Activated CD4-positive, alpha-beta T cell treated with anti-CD3 and anti-CD28 coated beads for 48 hours (primary cell): ENCODE measurements around the gene DMRTA1.
A peak's percentile ranks its signal among the peaks of the same experiment; 100 is the strongest.
"Not testable (repeated sequence)": the region's sequence is repeated elsewhere in the genome, so short reads cannot be mapped to it uniquely, and the experiment has no call there.

ENCODE experiments used
- DNase-seq: peaks from one replicate; pipeline ENCODE4 v3.0.0-alpha.2; 2020

The DMRTA1 gene, protein sequence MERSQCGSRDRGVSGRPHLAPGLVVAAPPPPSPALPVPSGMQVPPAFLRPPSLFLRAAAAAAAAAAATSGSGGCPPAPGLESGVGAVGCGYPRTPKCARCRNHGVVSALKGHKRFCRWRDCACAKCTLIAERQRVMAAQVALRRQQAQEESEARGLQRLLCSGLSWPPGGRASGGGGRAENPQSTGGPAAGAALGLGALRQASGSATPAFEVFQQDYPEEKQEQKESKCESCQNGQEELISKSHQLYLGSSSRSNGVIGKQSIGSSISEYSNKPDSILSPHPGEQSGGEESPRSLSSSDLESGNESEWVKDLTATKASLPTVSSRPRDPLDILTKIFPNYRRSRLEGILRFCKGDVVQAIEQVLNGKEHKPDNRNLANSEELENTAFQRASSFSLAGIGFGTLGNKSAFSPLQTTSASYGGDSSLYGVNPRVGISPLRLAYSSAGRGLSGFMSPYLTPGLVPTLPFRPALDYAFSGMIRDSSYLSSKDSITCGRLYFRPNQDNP

GRCh38 chr9:22446589-22446949 lies at the start of gene DMRTA1:
TSS of gene DMRTA1 (plus strand) at chr9:22446824. CDS start at chr9:22447066, 242 bp downstream.
- DNase-seq: peak; percentile 18

DNA sequence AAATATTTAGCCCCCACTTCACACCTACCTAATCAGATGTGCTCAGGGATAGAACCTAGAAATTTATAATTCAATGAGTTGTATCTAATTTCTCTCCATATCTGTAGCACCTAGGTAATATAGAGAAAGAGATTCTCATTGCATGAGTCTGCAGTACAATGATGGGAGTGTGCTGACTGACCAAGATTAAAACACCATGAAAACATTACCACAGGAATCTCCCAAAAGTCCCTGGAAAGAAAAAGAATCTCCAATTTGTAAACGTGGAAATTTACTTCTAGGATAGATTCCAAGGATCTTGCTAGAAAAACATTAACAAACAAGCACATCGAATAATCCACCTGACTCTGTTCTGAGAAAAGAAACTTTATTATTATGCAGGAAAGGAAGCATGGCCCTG lies 45.0 kb upstream of the DMRTA1 start:
- DNase-seq: no peak

GRCh38 chr9:22405869-22406659 lies 40.6 kb upstream of the DMRTA1 start:
- DNase-seq: no peak

DNA sequence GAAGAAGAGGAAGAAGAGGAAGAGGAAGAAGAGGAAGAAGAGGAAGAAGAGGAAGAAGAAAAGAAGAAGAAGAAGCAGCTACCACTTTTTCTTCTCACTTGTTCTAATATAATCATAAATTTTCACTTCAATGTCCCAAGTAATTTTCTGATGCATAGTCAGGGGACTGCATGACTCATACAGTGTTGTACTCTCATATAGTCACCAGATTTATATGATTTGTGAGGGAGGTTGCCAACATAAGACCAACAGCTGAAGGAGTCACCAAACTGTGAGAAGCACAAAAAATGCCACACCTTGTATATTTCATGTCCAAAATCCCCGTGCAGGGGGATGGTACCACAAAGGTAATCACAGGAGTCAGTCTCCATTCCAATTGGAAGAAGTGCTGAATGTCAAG lies 32.7 kb upstream of the DMRTA1 start:
- DNase-seq: no peak

GRCh38 chr9:22415941-22416691 lies 30.5 kb upstream of the DMRTA1 start:
- DNase-seq: no peak

GRCh38 chr9:22416692-22417060 lies 29.9 kb upstream of the DMRTA1 start:
- no peak for DNase-seq

GRCh38 chr9:22423566-22423965 lies 23.1 kb upstream of the DMRTA1 start:
- DNase-seq: no peak

DNA sequence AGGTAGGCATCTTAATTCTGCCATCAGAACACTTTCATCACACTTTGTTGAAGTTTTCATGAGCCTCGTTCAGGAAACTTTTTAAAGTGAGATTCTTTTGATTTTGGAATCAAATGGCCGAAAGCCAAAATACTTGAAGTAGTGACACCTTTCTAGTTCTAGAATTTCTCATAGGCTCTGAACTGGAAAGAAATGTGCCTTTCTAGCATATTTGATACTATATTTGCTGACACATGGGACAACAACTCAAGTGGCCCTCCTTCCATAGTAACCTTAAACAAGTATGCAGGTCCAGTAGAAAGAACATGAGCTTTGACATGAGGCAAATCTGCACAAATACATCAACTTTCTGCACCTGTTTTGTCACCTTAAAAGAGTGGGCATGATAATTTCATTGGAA lies 22.0 kb upstream of the DMRTA1 start:
- no peak for DNase-seq

DNA sequence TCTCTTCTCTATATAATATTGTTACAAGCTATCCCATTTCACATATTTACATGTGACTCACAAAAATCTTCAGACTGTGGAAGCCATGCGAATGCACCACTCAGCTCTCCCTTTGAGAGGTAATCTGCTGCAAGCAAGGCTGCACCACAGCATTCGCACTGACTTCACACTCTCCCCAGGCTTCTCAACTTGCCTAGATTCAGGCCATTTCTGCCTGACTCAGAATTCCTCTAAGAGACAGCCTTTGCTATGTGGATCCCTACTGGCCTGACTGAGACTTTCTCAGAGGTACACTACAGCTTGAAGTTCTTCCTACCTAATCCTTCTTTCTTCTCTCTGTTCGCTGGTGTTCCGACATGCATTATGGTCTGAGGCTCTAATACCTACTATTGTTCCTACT lies 21.1 kb upstream of the DMRTA1 start:
- DNase-seq: no peak

DNA sequence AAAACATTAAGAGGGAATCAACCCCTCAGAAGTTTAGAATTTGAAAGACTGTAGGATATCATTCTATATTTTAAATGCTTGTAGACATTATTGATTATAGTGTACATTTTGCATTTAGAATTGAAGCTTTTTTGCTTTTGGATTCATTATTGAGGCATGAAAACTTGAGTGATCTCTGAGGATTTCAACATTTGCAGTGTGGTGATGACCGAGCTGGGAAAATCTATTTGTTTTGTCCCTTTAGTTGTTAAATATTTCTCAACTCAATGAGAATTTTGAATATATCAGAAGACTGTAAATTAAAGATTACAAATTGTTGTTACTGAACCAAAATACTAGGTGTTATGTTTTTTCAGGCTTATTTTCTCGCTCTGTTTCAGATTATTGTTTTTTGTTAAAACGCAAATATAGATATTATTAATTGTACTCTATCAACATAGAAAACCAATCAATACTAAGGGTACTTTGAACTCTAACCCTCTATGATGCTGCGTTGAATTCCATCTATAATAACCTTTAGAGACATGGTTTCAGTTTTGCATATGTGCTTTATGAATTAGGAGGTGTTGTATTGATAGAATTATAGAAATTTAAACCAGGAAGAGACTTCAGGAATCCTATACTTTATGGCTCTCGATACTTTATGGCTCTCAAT lies 19.3 kb upstream of the DMRTA1 start:
- no peak for DNase-seq

DNA sequence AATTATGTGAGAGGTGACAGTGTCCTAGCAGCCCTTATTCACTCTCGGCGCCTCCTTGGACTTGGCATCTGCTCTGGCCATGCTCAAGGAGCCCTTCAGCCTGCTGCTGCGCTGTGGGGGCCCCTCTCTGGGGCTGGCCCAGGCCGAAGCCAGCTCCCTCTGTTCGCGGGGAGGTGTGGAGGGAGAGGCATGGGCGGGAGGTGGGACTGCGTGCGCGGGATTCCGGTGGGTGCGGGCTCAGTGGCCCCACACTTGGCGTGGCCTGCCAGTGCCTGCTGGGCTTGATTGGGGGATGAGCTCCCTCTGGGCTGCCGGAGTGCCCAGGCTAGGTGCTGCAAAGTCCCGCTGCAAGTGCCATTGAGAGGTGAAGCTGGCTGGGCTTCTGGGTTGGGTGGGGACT lies 12.9 kb upstream of the DMRTA1 start:
- no peak for DNase-seq

- DNase-seq: not testable (repeated sequence)
Measured at GRCh38 chr9:22435252-22435651, 11.4 kb upstream of the DMRTA1 start.

- DNase-seq: not testable (repeated sequence)
Measured at GRCh38 chr9:22437461-22438067, 9.1 kb upstream of the DMRTA1 start.

DNA sequence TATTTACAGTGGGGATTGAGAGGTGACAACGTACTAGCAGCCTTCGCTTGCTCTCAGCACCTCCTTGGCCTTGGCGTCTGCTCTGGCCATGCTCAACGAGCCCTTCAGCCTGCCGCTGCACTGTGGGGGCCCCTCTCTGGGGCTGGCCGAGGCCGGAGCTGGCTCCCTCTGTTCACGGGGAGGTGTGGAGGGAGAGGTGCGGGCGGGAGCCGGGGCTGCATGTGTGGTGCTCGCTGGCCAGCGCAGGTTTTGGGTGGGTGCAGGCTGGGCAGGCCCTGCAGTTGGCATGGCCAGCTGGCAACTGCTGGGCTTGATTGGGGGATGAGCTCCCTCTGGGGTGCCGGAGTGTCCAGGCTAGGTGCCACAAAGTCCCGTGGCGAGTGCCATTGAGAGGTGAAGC lies 5.8 kb upstream of the DMRTA1 start:
- no peak for DNase-seq

DNA sequence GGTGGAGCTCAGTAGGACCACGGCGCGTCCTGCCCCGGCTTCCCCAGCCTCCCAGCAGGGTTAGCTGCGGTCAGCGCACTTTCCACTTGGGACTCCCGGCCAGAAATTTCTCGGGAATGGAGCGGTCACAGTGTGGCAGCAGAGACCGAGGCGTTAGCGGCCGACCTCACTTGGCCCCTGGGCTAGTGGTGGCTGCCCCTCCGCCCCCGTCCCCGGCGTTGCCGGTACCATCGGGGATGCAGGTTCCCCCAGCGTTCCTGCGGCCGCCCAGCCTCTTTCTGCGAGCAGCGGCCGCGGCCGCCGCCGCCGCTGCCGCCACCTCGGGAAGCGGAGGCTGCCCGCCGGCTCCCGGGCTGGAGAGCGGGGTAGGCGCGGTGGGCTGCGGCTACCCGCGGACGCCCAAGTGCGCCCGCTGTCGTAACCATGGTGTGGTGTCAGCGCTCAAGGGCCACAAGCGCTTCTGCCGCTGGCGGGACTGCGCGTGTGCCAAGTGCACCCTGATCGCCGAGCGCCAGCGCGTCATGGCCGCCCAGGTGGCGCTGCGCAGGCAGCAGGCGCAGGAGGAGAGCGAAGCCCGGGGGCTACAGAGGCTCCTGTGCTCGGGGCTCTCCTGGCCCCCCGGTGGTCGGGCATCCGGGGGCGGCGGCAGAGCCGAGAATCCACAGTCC lies 460 bp downstream of the DMRTA1 start:
- DNase-seq: peak; percentile 62

DNA sequence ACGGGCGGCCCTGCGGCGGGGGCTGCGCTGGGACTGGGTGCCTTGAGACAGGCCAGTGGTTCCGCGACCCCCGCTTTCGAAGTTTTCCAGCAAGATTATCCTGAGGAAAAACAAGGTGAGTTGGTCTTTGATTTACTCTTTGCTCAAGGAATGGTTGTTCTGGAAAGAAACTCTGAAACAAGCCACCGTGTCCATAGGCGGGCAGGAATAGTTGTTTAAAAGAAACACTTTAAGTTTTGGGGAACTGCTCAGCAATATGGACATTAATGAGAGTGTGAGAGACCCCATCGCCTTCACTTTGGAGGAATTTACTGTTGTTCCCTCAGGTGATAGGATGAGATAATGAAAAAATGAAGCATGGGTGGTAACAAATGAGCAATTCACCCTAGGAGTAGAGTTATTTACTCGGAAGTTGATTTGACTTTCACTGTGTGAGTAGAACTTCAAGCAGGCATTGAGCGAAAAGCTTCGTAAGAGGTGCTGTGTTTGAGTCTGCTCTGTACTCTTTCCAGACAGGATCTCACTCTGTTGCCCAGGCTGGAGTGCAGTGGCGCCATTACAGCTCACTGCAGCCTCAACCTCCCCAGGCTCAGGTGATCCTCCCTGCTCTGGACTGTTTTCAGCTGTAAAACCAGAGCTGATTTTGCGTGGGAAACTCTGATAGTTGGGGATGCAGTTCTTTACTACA lies 1.1 kb downstream of the DMRTA1 start:
- DNase-seq: no peak

DNA sequence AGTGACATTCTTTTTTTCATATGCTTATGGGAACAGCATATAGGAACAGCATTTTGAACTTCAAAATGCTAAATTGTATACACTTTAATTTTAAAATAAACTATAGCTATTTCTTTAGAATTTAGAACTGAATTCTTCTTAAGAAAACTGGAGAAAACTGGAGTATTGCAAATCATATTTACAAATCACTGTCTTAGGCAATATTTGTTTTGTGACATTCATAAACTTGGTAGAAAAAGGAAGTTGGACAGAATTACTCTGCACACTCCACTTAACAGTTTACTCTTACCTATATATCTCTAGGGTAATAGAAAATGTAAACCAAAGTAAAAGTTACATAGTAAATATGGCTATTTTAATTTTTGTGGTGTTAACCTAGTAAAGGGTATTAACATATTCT lies 3.1 kb downstream of the DMRTA1 start:
- DNase-seq: no peak

- DNase-seq: peak; percentile 65
Measured at GRCh38 chr9:22452415-22453010, 5.9 kb downstream of the DMRTA1 start.

DNA sequence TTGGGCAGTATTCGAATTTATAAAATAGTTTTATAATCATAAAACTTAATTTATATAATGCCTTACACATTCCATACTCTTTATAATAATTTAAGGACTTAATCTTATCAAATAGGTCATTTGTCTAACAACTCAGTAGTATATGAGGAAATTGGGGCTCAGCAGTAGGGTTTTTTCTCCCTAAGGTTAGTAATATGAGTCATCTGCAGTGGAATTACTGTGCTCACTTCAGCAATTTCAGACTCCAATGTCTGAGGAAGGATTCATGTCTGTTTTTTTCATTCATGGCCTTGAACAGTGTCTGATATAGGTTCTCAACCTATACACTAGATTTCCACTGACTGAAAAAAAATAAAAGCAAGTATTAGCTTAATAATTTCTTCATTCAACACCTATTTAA lies 7.4 kb downstream of the DMRTA1 start:
- no peak for DNase-seq

DNA sequence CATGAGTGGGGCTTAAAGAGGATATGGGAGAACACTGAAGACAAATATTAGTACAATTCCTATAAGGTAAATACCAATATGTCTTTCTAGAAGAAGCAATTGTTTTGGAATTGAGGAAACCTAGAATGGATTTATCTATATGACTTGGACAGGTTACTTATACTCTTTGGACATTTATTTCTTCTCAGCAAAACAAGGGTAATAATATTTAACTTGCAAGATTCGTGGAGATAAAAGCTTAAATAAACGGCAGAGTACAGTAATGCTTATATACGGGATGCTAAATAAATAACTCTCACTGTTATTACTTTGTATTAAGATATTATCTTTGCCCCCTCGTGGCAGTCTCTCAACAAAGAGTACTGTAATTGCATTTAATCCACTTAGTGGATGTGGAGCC lies 8.6 kb downstream of the DMRTA1 start:
- DNase-seq: no peak

GRCh38 chr9:22457448-22457847 lies 10.8 kb downstream of the DMRTA1 start:
- no peak for DNase-seq
